Neutrophil (primary cell): Measurements from ENCODE around the gene ADAMTSL3.

ENCODE experiments used
- H3K27ac ChIP-seq: fragments of 200-600 bp; sonication (generic); 2 replicates; pipeline ENCODE4 v1.5.1; 2016; ENCODE audit warnings: mild to moderate bottlenecking, moderate library complexity
- H3K27me3 ChIP-seq: fragments of 200-600 bp; sonication (generic); 2 replicates; pipeline ENCODE4 v1.6.0; 2016; ENCODE audit warnings: mild to moderate bottlenecking
- H3K36me3 ChIP-seq: fragments of 200-600 bp; sonication (generic); 2 replicates; pipeline ENCODE4 v1.5.1; 2017
- H3K4me1 ChIP-seq, 2 experiments: fragments of 200-600 bp in 1 of 2; sonication (generic) in 1 of 2; 1 replicate in 1 of 2; 2 replicates in 1 of 2; pipeline versions ENCODE4 v1.5.1 to v1.6.1; 2013 to 2016; ENCODE audit warnings: low read depth in 1 of 2, low read length in 1 of 2, mild to moderate bottlenecking in 1 of 2, moderate library complexity in 1 of 2; ENCODE audit not compliant: control insufficient read depth in 1 of 2, insufficient read depth in 1 of 2
- H3K4me3 ChIP-seq, 2 experiments: fragments of 200-600 bp in 1 of 2; sonication (generic) in 1 of 2; 1 replicate in 1 of 2; 2 replicates in 1 of 2; pipeline ENCODE4 v1.5.1; 2013 to 2016; ENCODE audit warnings: low read depth in 1 of 2, low read length in 1 of 2, mild to moderate bottlenecking in 1 of 2, moderate library complexity in 1 of 2
- H3K9me3 ChIP-seq: fragments of 200-600 bp; sonication (generic); 2 replicates; pipeline ENCODE4 v1.5.1; 2016
- CTCF ChIP-seq: fragments of 200-600 bp; sonication (generic); IDR thresholded peaks from 2 replicates; pipeline ENCODE4 v1.5.1; 2016; ENCODE audit warnings: antibody characterized with exemption

Gene ADAMTSL3

GRCh38 chr15:83651541-83651940 lies 2.4 kb upstream of the ADAMTSL3 start:
- no peaks in the 10 kb centered on the region for H3K4me1 ChIP-seq
- H3K27me3 ChIP-seq: peaks cover 64% of the 10 kb centered on the region
- no peak overlapping the region for H3K4me3 ChIP-seq
- TF ChIP-seq CTCF: no peak
- no peak overlapping the region for H3K27ac ChIP-seq
- H3K9me3 ChIP-seq: no peaks in the 10 kb centered on the region
- no peaks in the 10 kb centered on the region for H3K36me3 ChIP-seq

- H3K4me3 ChIP-seq: no peak overlapping the region
- no peaks in the 10 kb centered on the region for H3K4me1 ChIP-seq
- no peak overlapping the region for H3K27ac ChIP-seq
- H3K36me3 ChIP-seq: no peaks in the 10 kb centered on the region
- no peak for TF ChIP-seq CTCF
- peaks cover 71% of the 10 kb centered on the region for H3K27me3 ChIP-seq
- no peaks in the 10 kb centered on the region for H3K9me3 ChIP-seq
Measured at GRCh38 chr15:83652626-83653204, 1.2 kb upstream of the ADAMTSL3 start.

GRCh38 chr15:83653288-83653638 lies 660 bp upstream of the ADAMTSL3 start:
- Histone ChIP-seq H3K27ac (no peak overlapping the region), H3K9me3 (no peaks in the 10 kb centered on the region), H3K4me1 (no peaks in the 10 kb centered on the region), H3K4me3 (no peak overlapping the region), H3K27me3 (peaks cover 71% of the 10 kb centered on the region), H3K36me3 (no peaks in the 10 kb centered on the region)
- TF ChIP-seq CTCF: no peak

- no peaks in the 10 kb centered on the region for H3K9me3 ChIP-seq
- H3K27ac ChIP-seq: no peak overlapping the region
- H3K4me3 ChIP-seq: no peak overlapping the region
- TF ChIP-seq CTCF: no peak
- peaks cover 71% of the 10 kb centered on the region for H3K27me3 ChIP-seq
- H3K4me1 ChIP-seq: no peaks in the 10 kb centered on the region
- no peaks in the 10 kb centered on the region for H3K36me3 ChIP-seq
Measured at GRCh38 chr15:83654379-83655236, 685 bp downstream of the ADAMTSL3 start.

- Histone ChIP-seq H3K9me3 (no peaks in the 10 kb centered on the region), H3K27me3 (peaks cover 70% of the 10 kb centered on the region), H3K27ac (no peak overlapping the region), H3K4me1 (no peaks in the 10 kb centered on the region), H3K4me3 (no peak overlapping the region), H3K36me3 (no peaks in the 10 kb centered on the region)
- no peak for TF ChIP-seq CTCF
Measured at GRCh38 chr15:83655237-83655616, 1.3 kb downstream of the ADAMTSL3 start.
